RWPE1 (cell line): Measurements from ENCODE around the gene MLXIP.
"Not testable (repeated sequence)": the region's sequence is repeated elsewhere in the genome, so short reads cannot be mapped to it uniquely, and the experiment has no call there.

ENCODE experiments used
- CTCF ChIA-PET: fragments of 350-600 bp; sonication (Branson Sonifier 250); formaldehyde crosslinking; extraction: SDS; loops from one replicate; lab custom pipeline; 2021; lab: Yijun Ruan, JAX
- POLR2A ChIA-PET: fragments of 400-600 bp; formaldehyde crosslinking; extraction: SDS; loops from one replicate; lab custom pipeline; 2020; ENCODE audit warnings: antibody characterized with exemption; ENCODE audit not compliant: low non-redundant PET; lab: Yijun Ruan, JAX
- DNase-seq: peaks from one replicate; pipeline ENCODE4 v3.0.0; 2012; ENCODE audit warnings: low spot score
- H3K27ac ChIP-seq: fragments of 450-650 bp; 2 replicates; pipeline ENCODE4 v1.5.1; 2017
- CTCF ChIP-seq: fragments of 450-650 bp; conservative IDR thresholded peaks from 2 replicates; pipeline ENCODE4 v1.5.1; 2017; ENCODE audit warnings: low read depth, mild to moderate bottlenecking

Gene MLXIP

GRCh38 chr12:122174155-122174845, 95.7 kb downstream of the MLXIP start, which contains the start of gene IL31:
TSS of gene IL31 (minus strand) at chr12:122174221. CDS start at chr12:122174172, 49 bp downstream.
- no peak for TF ChIP-seq CTCF
- ChIA-PET POLR2A (no interaction called here), CTCF (interaction anchor here (0.6 kb wide), 1 partner anchor 109 kb away, joined by 3 read pairs; no protein-coding TSS in a partner anchor)
- no peak for DNase-seq
- no peak within 1 kb of the TSS for H3K27ac ChIP-seq

GRCh38 chr12:122176473-122176872, 97.9 kb downstream of the MLXIP start:
- DNase-seq, POLR2A ChIA-PET, H3K27ac ChIP-seq: not testable (repeated sequence)
- CTCF ChIA-PET: interaction anchor here (0.6 kb wide), 1 partner anchor 20 kb away, joined by 5 read pairs; no protein-coding TSS in a partner anchor

DNA sequence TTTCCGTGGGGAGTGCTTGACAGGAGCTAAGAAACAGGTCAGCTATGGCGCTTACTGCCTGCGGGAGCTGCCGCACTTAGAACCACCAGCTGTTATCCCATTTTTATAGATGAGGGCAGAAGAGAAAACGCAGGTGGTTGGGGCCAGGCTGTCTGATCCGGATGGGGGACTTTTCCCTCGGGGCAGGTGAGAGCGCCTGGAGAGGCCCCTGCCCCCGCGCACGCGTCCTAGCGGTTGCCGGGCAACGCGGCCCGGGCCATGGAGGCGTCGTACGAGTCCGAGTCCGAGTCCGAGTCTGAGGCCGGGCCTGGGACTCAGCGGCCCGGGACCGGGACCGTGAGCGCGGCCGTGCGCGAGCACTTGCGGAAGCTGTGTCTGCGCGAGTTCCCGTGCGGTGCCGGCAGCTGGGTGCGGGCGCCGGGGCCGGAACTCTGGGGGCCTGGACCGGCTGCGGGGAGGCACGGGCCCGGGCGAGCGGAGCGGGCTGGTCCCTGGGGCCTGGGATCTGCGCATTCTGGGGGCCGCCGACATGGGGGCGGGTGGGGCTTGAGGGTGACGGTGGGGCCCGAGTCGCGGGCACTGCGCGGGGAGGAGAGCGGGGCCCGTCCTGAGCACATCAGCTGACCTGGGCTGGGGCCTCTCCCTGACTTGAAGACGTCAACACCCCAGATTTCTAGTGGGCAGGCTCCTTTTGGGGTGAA, 104.5 kb downstream of the MLXIP start, which contains the start of gene LRRC43:
Gene LRRC43, plus strand, starts transcription at position 237 of the 701 bp plus-strand sequence. Its CDS starts 22 bp downstream, at position 259.
- TF ChIP-seq CTCF: no peak
- POLR2A ChIA-PET: no interaction called here
- no peak within 1 kb of the TSS for H3K27ac ChIP-seq
- DNase-seq: no peak
- CTCF ChIA-PET: interaction anchor here (1.3 kb wide), 2 partner anchors 8 to 10 kb away, joined by 4 to 6 read pairs; no protein-coding TSS in a partner anchor

GRCh38 chr12:122183588-122183940, 105.0 kb downstream of the MLXIP start:
- no peak for DNase-seq
- H3K27ac ChIP-seq: no peak overlapping the region
- CTCF ChIA-PET: interaction anchor here (1.3 kb wide), 1 partner anchor 10 kb away, joined by 6 read pairs; no protein-coding TSS in a partner anchor
- POLR2A ChIA-PET: no interaction called here
- TF ChIP-seq CTCF: no peak

- no peak for TF ChIP-seq CTCF
- POLR2A ChIA-PET: no interaction called here
- DNase-seq: no peak
- CTCF ChIA-PET: no interaction called here
- H3K27ac ChIP-seq: no peak overlapping the region
Observed at GRCh38 chr12:122184517-122184916, 106.0 kb downstream of the MLXIP start.

GRCh38 chr12:122185079-122185478, 106.5 kb downstream of the MLXIP start:
- POLR2A ChIA-PET: no interaction called here
- CTCF ChIA-PET: no interaction called here
- no peak for TF ChIP-seq CTCF
- DNase-seq: no peak
- H3K27ac ChIP-seq: no peak overlapping the region
